Measurements from ENCODE around the gene HNRNPLL.
"Not testable (repeated sequence)": the region's sequence is repeated elsewhere in the genome, so short reads cannot be mapped to it uniquely, and the experiment has no call there.

Gene HNRNPLL

DNA sequence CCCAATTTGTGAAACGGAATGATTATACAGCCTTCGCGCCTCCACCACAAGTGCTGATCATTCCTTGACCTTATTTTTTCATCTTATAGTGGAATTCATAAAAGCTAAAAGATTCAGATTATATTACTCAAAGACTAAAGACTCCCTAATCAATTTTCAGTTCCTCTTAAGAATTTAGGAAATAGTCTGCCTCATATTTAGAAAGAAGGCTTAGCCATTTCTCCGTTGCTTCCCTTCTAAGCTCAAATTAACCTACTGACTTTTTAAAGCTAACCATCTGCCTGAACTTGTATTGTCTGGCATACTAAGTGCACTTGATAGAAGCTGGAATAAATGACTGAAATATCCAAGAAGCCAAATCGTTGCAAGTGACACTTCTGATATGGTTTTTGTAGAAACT lies 44.7 kb downstream of the HNRNPLL start:
- in situ Hi-C loops (cut with HindIII; ENCODE audit: low sequenced_read_pairs): loop anchor here (25.0 kb wide), 1 partner anchor 179 kb away; no protein-coding TSS in a partner anchor

DNA sequence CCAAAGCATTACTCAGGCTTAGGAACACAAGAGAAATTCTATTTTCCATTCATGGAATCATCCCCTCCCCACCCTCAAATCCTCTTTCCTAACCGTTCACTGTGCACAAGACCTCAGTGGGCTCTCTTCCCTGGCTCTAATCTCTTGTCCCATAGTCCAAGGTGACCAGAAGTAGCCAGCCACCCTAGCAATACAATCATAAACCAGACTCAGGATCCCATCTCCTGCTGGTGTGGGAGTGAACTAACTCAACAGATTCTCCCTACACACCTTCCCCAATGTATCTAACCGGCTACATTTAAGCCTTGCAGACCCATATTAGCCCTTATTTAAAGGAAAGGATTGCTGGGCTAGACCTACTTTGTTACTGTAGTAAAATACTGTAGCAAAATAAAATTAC lies 45.5 kb downstream of the HNRNPLL start:
- in situ Hi-C loops (cut with HindIII; ENCODE audit: low sequenced_read_pairs): loop anchor here (25.0 kb wide), 1 partner anchor 180 kb away; no protein-coding TSS in a partner anchor

DNA sequence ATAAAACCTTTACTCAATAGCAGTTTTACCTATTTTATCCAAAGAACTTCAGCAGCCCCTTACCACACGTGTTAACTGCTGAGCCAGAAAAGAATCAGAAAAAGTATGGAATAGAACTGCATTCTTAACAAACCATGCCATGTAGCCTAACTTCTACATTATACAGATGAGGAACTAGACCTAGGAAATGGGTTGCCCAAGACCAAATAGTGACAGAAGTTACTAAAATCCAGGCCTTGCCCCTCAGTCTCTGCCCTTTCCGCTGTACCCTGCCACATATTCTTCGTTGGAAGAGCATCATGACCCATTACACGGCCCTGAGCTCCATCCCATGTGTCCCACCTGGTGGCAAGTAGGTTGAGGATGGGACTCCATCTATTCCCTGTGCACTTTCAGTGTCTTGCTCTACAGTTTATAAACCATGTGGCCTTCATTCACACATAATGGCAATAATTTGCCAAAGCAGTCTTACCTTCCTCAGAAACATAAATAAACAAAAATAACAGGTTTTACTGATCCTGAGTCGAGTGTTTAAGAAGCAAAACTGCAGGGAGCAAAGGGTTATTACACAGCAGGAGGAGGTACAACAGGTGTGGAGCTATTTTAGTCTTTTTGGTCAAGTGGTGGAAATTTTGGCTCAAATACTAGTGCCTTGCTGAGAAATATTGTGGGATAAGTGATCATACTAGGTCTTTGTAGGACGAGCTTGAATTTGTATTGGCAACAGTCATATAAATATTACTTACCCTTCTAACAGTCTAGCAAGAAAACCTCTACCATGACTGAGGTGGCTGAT lies 46.5 kb downstream of the HNRNPLL start:
- in situ Hi-C loops (cut with HindIII; ENCODE audit: low sequenced_read_pairs): loop anchor here (25.0 kb wide), 1 partner anchor 181 kb away; no protein-coding TSS in a partner anchor

DNA sequence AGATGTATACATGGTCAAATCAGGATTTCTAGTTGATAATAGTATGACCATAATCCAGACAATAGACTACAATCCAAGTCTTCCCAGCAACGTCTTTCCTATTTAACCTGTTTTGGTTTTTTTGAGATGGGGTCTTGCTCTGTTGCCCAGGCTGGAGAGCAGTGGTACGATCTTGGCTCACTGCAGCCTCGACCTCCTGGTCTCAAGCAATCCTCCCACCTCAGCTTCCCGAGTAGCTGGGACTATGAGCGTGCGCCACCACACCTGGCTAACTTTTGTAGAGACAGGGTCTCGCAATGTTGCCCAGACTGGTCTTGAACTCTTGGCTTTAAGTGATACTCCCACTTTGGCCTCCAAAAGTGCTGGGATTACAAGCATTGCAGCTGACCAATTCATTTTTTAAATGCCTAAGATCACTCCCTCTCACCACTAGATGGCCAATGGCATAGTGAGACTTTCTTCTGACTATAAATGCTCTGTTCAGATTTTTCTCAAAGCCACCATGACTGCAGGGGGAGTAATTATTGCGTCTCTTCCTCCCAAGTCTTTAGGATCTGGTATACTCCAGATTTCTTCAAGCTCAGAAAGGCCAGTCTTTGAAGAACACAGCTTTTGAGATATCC lies 47.6 kb downstream of the HNRNPLL start:
- in situ Hi-C loops (cut with HindIII; ENCODE audit: low sequenced_read_pairs): loop anchor here (25.0 kb wide), 1 partner anchor 182 kb away; no protein-coding TSS in a partner anchor

DNA sequence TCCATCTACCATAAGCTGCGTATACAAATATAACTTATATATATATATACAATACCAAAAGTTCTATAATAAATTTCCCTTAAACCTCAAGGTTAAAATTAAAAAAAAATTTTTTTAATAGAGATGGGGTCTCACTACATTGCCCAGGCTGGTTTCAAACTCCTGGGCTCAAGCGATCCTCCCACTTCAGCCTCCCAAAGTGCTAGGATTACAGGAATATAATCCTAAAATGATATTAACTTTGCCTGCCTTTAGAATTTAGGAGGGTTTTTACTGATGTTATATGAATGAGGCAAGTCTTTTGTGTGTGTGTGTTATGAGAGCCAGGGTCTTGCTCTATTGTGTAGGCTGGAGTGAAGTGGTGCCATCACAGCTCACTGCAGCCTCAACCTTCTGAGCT lies 49.2 kb downstream of the HNRNPLL start:
- in situ Hi-C loops (cut with HindIII; ENCODE audit: low sequenced_read_pairs): loop anchor here (25.0 kb wide), 1 partner anchor 184 kb away; no protein-coding TSS in a partner anchor

DNA sequence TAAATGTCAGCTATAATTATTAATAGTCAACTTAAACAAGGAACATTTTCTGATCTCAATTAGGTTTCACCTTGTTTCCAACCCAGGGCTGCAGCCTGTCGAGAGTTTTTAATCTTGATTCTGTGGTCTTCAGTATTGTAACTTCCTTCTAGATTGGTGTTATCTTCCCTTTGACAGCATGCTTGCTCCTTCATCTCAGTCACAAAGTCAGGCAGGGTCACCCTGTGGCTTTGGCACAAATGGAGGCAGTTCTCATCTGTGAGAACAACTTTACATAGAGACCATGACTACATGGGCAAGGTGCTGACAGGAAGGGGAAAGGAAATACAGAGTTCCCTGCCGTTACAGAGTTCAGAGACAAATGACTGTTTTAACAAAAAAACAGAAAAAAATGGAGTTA lies 50.5 kb downstream of the HNRNPLL start:
- in situ Hi-C loops (cut with HindIII; ENCODE audit: low sequenced_read_pairs): loop anchor here (25.0 kb wide), 1 partner anchor 185 kb away; no protein-coding TSS in a partner anchor

DNA sequence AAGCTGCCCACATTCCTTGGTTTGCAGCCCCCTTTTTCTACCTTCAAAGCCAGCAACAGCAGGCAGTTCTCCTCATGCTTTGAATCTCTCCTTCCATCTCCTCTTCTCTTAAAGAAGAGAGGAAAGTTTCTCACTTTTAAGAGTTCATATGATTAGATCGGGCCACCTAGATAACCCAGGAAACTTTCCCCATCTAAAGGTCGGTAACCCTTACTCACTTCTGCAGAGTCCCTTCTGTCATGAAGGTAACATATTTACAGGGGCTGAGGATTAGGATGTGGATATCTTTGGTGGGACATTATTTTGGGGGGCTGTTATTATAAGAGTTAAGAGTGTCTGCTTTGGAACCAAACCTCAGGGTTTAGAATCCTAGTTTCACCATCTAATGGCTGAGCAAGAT lies 51.0 kb downstream of the HNRNPLL start:
- in situ Hi-C loops (cut with HindIII; ENCODE audit: low sequenced_read_pairs): loop anchor here (25.0 kb wide), 1 partner anchor 186 kb away; no protein-coding TSS in a partner anchor

DNA sequence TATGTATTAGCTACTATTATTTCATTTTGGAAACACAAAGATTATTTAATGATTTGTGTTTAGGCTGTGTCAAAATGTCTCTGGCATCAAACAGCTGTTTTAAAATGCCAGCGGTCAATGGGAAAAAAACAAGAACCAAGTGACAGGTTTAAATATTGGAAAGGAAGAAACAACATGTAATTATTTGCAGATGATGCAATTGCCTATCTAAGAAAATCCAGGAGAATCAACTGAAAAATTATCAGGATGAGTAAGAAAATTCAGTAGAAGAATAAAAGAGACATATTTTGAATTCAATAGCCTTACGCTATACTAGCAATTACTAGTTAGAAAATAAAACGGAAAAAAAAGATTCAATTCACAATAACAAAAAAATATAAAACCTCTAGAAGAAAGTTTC lies 51.6 kb downstream of the HNRNPLL start:
- in situ Hi-C loops (cut with HindIII; ENCODE audit: low sequenced_read_pairs): loop anchor here (25.0 kb wide), 1 partner anchor 186 kb away; no protein-coding TSS in a partner anchor

DNA sequence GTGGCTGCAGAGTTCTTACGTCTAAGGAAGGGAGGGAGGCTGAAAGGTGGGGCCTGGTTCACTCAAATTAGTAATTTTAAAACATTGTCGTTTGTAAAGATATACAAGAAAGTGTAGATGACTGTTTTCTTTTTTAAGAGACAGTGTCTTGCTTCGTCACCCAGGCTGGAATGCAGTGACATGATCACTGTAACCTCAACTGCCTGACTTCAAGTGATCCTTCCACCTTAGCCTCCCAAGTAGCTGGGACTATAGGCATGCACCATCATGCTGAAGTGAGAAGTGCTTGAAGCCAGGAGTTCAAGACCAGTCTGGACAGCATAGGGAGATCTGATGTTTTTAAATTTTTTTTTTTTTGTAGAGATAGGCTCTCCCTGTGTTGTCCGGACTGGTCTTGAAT lies 52.9 kb downstream of the HNRNPLL start:
- in situ Hi-C loops (cut with HindIII; ENCODE audit: low sequenced_read_pairs): loop anchor here (25.0 kb wide), 1 partner anchor 187 kb away; no protein-coding TSS in a partner anchor

DNA sequence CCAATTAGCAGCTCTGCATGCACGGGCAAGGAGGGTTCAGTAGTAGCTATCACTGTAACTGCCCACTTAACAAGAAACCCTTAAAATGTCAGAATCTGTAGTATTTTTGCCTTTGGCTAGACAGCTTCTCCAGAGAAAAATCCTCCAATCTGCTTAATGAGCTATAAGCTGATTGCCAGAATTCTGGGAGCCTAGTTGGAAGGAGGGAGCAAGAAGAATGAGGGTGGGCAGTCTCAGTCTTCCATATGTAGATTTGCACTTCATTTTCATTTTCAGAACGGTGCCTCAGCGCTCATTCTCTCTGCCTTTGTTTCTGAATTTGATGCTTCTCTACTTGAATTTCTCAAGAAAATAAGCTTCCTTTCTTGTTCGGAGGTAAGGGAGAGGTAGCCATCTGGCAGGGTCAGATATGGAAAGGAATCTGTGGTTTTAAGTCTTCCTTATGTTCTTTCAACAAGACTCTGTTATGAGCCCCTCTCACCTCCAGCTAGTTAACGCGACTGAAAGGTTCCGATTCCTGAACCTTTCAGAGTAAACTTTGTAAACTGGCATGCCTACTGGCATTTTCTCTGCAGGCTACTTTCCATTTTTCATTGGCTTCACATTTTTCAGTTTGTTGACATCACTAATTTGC lies 53.5 kb downstream of the HNRNPLL start:
- in situ Hi-C loops (cut with HindIII; ENCODE audit: low sequenced_read_pairs): no loop called here

DNA sequence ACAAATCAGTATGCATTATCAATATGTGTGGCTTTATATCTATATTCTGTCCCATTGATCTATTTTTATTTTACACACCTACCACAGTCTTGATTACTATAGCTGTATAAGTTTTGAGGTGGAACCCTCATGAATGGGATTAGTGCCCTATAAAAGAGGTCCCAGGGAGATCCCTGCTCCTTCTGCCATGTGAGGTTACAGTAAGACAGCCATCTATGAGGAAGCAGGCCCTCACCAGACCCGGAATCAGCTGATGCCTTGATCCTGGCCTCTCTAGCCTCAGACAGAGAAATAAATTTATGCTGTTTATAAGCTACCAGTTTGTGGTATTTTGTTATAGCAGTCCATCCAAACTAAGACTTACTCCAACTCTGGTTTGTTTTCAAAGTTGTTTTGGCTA lies 54.9 kb downstream of the HNRNPLL start:
- in situ Hi-C loops (cut with HindIII; ENCODE audit: low sequenced_read_pairs): no loop called here

DNA sequence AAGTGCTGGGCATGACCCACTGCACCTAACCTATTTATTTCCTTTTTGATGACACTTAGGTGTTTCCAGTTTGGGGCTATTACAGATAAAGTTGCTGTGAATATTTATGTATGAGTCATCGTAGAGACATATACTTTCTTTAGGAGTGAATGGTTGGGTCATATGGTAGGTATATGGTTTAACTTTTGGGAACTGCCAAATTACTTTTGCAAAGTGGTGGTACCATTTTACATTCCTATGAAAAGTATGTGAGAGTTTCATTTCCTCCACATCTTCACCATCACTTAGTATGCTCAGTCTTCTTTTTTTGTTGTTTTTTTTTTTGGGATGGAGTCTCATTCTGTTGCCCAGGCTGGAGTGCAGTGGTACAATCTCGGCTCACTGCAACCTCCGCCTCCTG lies 56.1 kb downstream of the HNRNPLL start:
- in situ Hi-C loops (cut with HindIII; ENCODE audit: low sequenced_read_pairs): no loop called here

DNA sequence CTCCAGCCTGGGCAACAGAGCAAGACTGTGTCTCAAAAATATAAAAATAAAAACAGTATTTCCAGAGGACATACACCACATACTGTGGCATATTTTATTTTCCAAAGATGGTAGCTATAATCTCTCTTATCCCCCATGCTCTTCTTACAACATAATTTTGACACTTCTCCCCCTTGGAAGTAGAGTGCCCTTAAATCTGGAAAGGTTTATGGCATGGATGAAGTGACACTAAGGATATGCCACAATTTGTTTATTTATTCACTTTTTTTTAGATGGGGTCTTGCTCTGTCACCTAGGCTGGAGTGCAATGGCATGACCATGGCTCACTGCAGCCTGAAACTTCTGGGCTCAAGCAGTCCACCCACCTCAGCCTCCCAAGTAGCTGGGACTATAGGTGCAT lies 56.7 kb downstream of the HNRNPLL start:
- in situ Hi-C loops (cut with HindIII; ENCODE audit: low sequenced_read_pairs): no loop called here

DNA sequence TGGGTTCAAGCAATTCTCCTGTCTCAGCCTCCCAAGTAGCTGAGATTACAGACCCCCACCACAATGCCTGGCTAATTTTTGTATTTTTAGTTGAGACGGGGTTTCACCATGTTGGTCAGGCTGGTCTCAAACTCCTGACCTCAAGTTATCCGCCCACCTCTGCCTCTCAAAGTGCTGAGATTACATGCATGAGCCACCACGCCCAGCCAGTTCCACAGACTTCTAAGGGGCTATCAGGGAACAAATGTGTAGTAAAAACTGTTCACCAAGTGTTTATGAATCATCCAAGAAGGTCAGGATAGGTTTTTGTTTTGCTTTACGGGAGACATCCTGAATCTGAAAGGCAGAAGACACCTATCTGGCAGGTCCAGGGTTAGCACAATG lies 60.5 kb downstream of the HNRNPLL start:
- in situ Hi-C loops (cut with HindIII; ENCODE audit: low sequenced_read_pairs): not testable (repeated sequence)

DNA sequence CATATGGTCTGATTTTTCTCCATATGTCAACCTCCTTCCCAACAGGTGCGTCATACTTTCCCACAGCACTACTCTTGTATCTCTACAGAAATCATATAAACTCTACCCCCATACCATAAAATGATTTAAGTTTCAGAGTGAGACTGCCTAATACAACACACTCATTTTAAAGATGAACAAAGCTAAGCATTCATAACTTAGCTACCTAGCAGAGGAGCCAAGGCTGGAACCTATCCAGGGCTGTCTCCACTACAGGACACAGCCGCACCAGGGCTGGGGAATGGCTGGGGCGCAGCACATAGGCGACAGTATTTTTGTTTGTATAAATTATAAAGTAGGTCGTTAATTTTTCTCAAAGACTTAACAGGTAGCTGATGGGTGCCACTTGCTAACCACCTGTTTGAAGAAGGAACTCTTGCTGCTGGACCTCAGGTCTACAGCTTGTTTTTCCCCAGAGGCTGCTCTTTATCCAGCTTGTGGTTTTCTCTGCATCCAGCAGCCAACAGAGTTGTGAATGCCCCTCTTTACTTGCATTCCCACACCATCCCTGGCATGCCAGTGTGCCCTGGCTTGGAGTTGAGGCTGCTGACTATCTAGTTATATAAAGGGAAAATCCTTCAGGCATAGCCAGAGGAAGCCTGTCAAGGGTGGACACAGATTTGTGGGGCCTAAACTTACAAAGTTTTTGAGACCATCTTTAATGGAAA lies 62.0 kb downstream of the HNRNPLL start:
- in situ Hi-C loops (cut with HindIII; ENCODE audit: low sequenced_read_pairs): no loop called here

DNA sequence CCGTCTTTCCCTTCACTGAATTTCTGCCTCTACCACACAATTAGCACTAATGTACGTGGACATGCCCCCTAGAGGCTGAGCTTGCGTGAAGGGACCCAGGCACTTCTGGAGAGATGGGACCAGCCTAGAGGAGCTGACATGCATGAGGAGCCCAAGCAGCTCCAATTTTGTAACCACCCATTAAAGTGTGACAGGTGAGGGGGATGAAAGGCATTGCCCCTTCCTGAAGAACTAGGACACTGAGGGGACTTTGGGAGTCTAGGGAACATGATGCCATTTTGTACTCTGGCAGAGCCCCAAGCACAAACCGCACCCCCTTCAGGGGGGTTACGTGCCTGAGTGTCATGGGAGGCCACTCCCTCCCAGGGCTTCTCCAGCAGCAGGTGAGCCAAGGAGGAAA lies 63.6 kb downstream of the HNRNPLL start:
- in situ Hi-C loops (cut with HindIII; ENCODE audit: low sequenced_read_pairs): no loop called here

DNA sequence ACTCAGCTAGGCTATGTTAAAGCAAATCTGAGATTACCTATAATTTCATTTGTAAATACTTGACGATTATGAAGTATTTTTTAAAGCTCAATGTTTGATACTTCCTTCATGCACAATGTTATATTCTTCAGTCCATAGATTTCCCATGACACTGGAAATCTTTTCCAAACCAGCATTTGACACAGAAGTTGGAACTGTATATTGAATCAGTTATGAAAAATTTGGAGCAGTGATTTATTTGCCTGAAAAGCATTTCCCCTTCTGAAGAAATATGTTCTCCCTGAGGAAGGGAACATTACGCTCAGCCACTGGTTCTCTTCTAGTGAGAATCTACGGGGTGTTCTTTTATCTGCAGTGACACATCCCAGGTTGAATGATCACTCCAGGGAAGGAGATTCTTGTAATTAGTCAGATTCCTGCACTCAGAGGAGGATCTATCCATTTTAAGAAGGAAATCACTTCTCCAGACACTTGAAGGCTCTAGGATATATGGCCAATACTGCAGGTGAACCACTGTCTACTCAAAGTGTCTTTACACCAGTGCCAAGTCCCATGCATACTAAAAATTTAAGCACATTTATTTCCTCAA lies 64.7 kb downstream of the HNRNPLL start:
- in situ Hi-C loops (cut with HindIII; ENCODE audit: low sequenced_read_pairs): no loop called here

DNA sequence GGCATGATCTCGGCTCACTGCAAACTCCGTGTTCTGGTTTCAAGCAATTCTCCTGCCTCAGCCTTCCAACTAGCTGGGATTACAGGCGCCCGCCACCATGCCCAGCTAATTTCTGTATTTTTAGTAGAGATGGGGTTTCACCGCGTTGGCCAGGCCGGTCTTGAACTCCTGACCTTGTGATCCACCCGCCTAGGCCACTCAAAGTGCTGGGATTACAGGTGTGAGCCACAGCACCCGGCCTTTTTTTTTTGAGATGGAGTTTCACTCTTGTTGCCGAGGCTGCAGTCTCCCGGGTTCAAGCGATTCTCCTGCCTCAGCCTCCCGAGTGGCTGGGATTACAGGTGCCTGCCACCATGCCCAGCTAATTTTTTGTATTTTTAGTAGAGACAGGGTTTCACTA lies 65.4 kb downstream of the HNRNPLL start:
- in situ Hi-C loops (cut with HindIII; ENCODE audit: low sequenced_read_pairs): not testable (repeated sequence)

DNA sequence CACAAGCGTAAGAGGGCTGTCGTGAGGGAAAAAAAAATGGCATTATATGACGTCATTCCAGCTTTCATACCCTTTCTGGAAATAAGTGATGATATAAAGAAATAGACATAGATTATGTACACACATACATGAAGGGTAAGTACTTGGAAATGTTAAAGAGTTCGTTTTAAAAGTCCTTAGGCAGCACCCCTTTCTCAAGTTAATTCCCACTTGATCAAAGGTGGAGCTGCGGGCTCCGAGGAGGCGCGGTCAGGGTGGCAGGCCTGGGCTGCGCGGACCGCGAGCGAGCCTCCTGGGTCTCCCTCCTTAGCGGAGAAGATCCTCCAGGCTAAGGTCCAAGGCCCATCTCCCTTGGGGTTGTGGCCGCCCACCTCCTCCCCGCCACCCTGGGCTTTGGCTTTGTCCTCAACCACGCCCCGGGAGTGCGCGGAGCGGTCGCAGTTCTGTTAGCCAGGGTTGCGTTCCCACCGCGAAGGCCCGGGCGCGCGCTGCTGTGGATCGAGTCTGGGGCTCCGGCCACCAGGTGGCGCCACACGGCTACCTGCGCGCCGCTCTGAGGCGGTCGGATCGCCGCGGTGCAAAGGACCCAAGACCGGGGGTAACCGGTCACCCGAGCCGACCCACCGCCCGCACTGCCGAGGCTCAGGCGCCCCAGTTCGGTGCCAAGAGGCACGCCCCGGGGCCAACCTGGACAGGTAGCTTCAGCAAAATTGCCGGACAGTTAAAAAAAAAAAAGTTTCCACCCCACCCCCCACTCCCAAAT lies 66.8 kb downstream of the HNRNPLL start:
- in situ Hi-C loops (cut with HindIII; ENCODE audit: low sequenced_read_pairs): no loop called here

DNA sequence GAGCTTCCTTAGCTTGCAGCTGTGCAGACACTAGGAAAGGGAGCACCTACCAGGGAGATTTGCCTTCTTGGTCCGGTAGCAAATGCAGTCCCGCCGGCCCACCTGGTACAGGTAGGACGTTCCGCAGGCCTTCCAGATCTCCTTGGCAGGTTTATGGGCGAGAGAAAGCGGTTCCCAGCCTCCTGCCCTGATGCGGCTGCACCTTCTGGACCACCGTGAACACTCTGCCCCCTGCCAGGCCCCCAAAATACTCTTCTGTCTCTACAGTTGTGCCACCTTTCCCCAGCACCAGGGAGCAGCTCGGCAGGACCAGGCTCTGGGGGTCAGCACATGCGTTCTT lies 67.4 kb downstream of the HNRNPLL start:
- in situ Hi-C loops (cut with HindIII; ENCODE audit: low sequenced_read_pairs): no loop called here
